GM19328 (cell line): ENCODE measurements around the gene WDR35.
"Not testable (repeated sequence)": the region's sequence is repeated elsewhere in the genome, so short reads cannot be mapped to it uniquely, and the experiment has no call there.

Source experiments
- ATAC-seq: cut with Tn5 transposase; IDR thresholded peaks from one replicate; pipeline ENCODE4 v1.9.1; 2021; ENCODE audit warnings: mild to moderate bottlenecking, moderate library complexity; ENCODE audit not compliant: unreplicated experiment

WDR35 gene

GRCh38 chr2:19897623-19898245, 92.2 kb downstream of the WDR35 start:
- no peak for ATAC-seq

GRCh38 chr2:19895535-19895934, 94.4 kb downstream of the WDR35 start:
- no peak for ATAC-seq

GRCh38 chr2:19894134-19894792, 95.6 kb downstream of the WDR35 start:
- peak; percentile 23 for ATAC-seq

- ATAC-seq = peak; percentile 71
Measured at GRCh38 chr2:19893520-19894133, 96.3 kb downstream of the WDR35 start.

GRCh38 chr2:19891971-19892370, 97.9 kb downstream of the WDR35 start:
- ATAC-seq = not testable (repeated sequence)

- no peak for ATAC-seq
Measured at GRCh38 chr2:19890104-19890503, 99.8 kb downstream of the WDR35 start.

GRCh38 chr2:19888831-19889230, 101.1 kb downstream of the WDR35 start:
- no peak for ATAC-seq

- ATAC-seq = no peak
Measured at GRCh38 chr2:19887510-19887909, 102.4 kb downstream of the WDR35 start.

- no peak for ATAC-seq
Measured at GRCh38 chr2:19886261-19886660, 103.6 kb downstream of the WDR35 start.

GRCh38 chr2:19885791-19886190, 104.1 kb downstream of the WDR35 start:
- no peak for ATAC-seq

- no peak for ATAC-seq
Measured at GRCh38 chr2:19883971-19884720, 105.8 kb downstream of the WDR35 start.

GRCh38 chr2:19883486-19883885, 106.4 kb downstream of the WDR35 start:
- no peak for ATAC-seq

- ATAC-seq = no peak
Measured at GRCh38 chr2:19882286-19882685, 107.6 kb downstream of the WDR35 start.

- ATAC-seq = no peak
Measured at GRCh38 chr2:19881908-19882265, 108.0 kb downstream of the WDR35 start.

- no peak for ATAC-seq
Measured at GRCh38 chr2:19881221-19881907, 108.5 kb downstream of the WDR35 start.

GRCh38 chr2:19880191-19880590, 109.7 kb downstream of the WDR35 start:
- not testable (repeated sequence) for ATAC-seq

- ATAC-seq = no peak
Measured at GRCh38 chr2:19879120-19879519, 110.8 kb downstream of the WDR35 start.

GRCh38 chr2:19878268-19879046, 111.4 kb downstream of the WDR35 start:
- no peak for ATAC-seq

GRCh38 chr2:19876751-19877150, 113.2 kb downstream of the WDR35 start:
- ATAC-seq = no peak

- ATAC-seq = no peak
Measured at GRCh38 chr2:19875280-19875679, 114.6 kb downstream of the WDR35 start.
